ENCODE results near the gene SPRYD7. TPM values are rescaled to one million over a fixed set of nuclear protein-coding genes. Genes with fewer than 3 reads are reported as not detected.

Gene SPRYD7
- total and polyA plus RNA-seq, 2 of the 8 experiments (the other 6 are each of a cell fraction or from before 2014, with no cell fraction given) = 1.1 to 3.1 TPM

- H2BK15ac ChIP-seq (ENCODE audit: low read length) = no peak overlapping the region
- FAIRE-seq = no peak
- no peak overlapping the region for H4K91ac ChIP-seq (replicated peaks; ENCODE audit: insufficient read length, low read length)
- H4K5ac ChIP-seq (ENCODE audit: insufficient read length, low read depth, low read length) = no peak overlapping the region
- 96% methylated on average over 1 of the region's 1 CpG; no CpG with 5 or more reads in 1 of the 2 experiments for WGBS, 2 experiments (ENCODE audit: extremely low coverage in 1 of 2, insufficient coverage in 1 of 2, insufficient read length in 1 of 2, insufficient replicate concordance in 2 of 2, low coverage in 1 of 2, low lambda C conversion rate in 2 of 2, missing lambda C conversion rate in 1 of 2)
- no peak overlapping the region for H2BK120ac ChIP-seq (replicated peaks; ENCODE audit: low read depth, low read length)
- no peak overlapping the region for H2AFZ ChIP-seq (ENCODE audit: low read length)
- H3K9ac ChIP-seq (replicated peaks in 1 of 4; ENCODE audit: extremely low read depth in 1 of 4, low read depth in 3 of 4, low read length in 3 of 4) = no peak overlapping the region
- CTCF ChIA-PET (ENCODE audit: partially characterized antibody) = no interaction called here
- no peak overlapping the region for H3K4ac ChIP-seq (replicated peaks; ENCODE audit: insufficient read length, low read depth, low read length)
- no peaks in the 10 kb centered on the region for H3K23me2 ChIP-seq (ENCODE audit: low read depth, low read length)
- H3K4me1 ChIP-seq (replicated peaks in 1 of 4; ENCODE audit: control insufficient read depth in 3 of 4, insufficient read depth in 4 of 4, low read length in 3 of 4) = no peaks in the 10 kb centered on the region
- H4K8ac ChIP-seq (ENCODE audit: extremely low read depth, insufficient read depth, low read length) = no peak overlapping the region
- H3K79me1 ChIP-seq (ENCODE audit: low read depth, low read length) = no peaks in the 10 kb centered on the region
- H2AK5ac ChIP-seq (ENCODE audit: low read depth, low read length) = no peak overlapping the region
- no peak overlapping the region for H3K23ac ChIP-seq (ENCODE audit: insufficient read length)
- H3K18ac ChIP-seq (ENCODE audit: extremely low read depth, low read length) = no peak overlapping the region
- POLR2A ChIA-PET (ENCODE audit: partially characterized antibody) = interaction anchor here (1.2 kb wide), 1 partner anchor 14 kb away, joined by 3 read pairs; no protein-coding TSS in a partner anchor
- H3K36me3 ChIP-seq (ENCODE audit: control insufficient read depth in 2 of 4, insufficient read depth in 4 of 4, low read length in 3 of 4) = no peaks in the 10 kb centered on the region; a peak in 1 of 8 replicates
- no peak overlapping the region for H3K4me2 ChIP-seq (ENCODE audit: insufficient read depth in 1 of 2, low read depth in 2 of 2, low read length in 2 of 2)
- no peak overlapping the region for H2BK5ac ChIP-seq (ENCODE audit: low read depth, low read length)
- no peak overlapping the region for H3K14ac ChIP-seq (ENCODE audit: insufficient read length)
- H3K79me2 ChIP-seq (ENCODE audit: control insufficient read depth in 1 of 2, insufficient read depth in 2 of 2, low read length in 2 of 2) = no peaks in the 10 kb centered on the region
- H3K27me3 ChIP-seq (replicated peaks in 1 of 4; ENCODE audit: control insufficient read depth in 3 of 4, extremely low read depth in 1 of 4, insufficient read depth in 3 of 4, low read length in 3 of 4) = no peaks in the 10 kb centered on the region
- H3K27ac ChIP-seq (ENCODE audit: low read depth, low read length) = no peak overlapping the region
- no peak overlapping the region for H2BK12ac ChIP-seq (ENCODE audit: low read depth, low read length)
- no peak for DNase-seq (ENCODE audit: low read depth in 1 of 2, low spot score in 2 of 2)
- no peaks in the 10 kb centered on the region for H4K20me1 ChIP-seq (replicated peaks in 1 of 2; ENCODE audit: control insufficient read depth in 1 of 2, insufficient read depth in 2 of 2, low read length in 2 of 2)
- H3K9me3 ChIP-seq (ENCODE audit: insufficient read depth in 2 of 2, low read depth in 1 of 2, low read length in 1 of 2) = no peaks in the 10 kb centered on the region
- TF ChIP-seq SP1 (IDR thresholded peaks at IDR 0.05; ENCODE audit: low read depth, low read length) = no peak
- no peak for TF ChIP-seq YY1 (IDR thresholded peaks at IDR 0.05; ENCODE audit: low read depth, low read length)
- no peak for TF ChIP-seq POU5F1 (IDR thresholded peaks at IDR 0.05; ENCODE audit: low read depth, low read length)
- H3K56ac ChIP-seq (replicated peaks; ENCODE audit: insufficient read length, low read depth, low read length) = no peak overlapping the region
- no peak overlapping the region for H3K4me3 ChIP-seq (ENCODE audit: extremely low read depth in 1 of 4, insufficient read depth in 2 of 4, low read depth in 3 of 4, low read length in 4 of 4)
- no peak overlapping the region for H2BK20ac ChIP-seq (ENCODE audit: low read length)
These were observed 21.2 kb downstream of the SPRYD7 start for GRCh38 chr13:49914947-49915346.

All from H1 (cell line).